WTC11 (cell line): ENCODE results near the gene TMEM86A.

Source experiments
- ETV6 ChIP-seq: sonication (generic); formaldehyde crosslinking; IDR thresholded peaks from 2 replicates; pipeline ENCODE4 v1.8.1; 2022; ENCODE audit warnings: mild to moderate bottlenecking, missing genetic modification reagents
- SP1 ChIP-seq: sonication (generic); formaldehyde crosslinking; conservative IDR thresholded peaks from 2 replicates; pipeline ENCODE4 v1.8.1; 2022; ENCODE audit warnings: missing genetic modification reagents
- TEAD4 ChIP-seq: sonication (generic); formaldehyde crosslinking; IDR thresholded peaks from 2 replicates; pipeline ENCODE4 v1.8.0; 2022; ENCODE audit warnings: mild to moderate bottlenecking, missing genetic modification reagents
- ZBTB21 ChIP-seq: sonication (generic); formaldehyde crosslinking; IDR thresholded peaks from 2 replicates; pipeline ENCODE4 v1.8.1; 2023; ENCODE audit warnings: mild to moderate bottlenecking, missing genetic modification reagents, borderline replicate concordance
- ZNF138 ChIP-seq: sonication (generic); formaldehyde crosslinking; conservative IDR thresholded peaks from 2 replicates; pipeline ENCODE4 v1.8.1; 2022; ENCODE audit warnings: mild to moderate bottlenecking, moderate library complexity, missing genetic modification reagents
- TF ChIP-seq, protein P1 (sequence below): fragments of 200-600 bp; IDR thresholded peaks from 2 replicates; pipeline ENCODE4 v1.8.0; 2022; ENCODE audit warnings: antibody characterized with exemption
- TF ChIP-seq, protein P2 (sequence below): sonication (generic); formaldehyde crosslinking; conservative IDR thresholded peaks from 2 replicates; pipeline ENCODE4 v1.8.1; 2023; ENCODE audit warnings: mild to moderate bottlenecking, low read depth, missing genetic modification reagents, moderate library complexity
- TF ChIP-seq, protein P3 (sequence below): sonication (generic); formaldehyde crosslinking; IDR thresholded peaks from 2 replicates; pipeline ENCODE4 v1.8.0; 2022; ENCODE audit warnings: missing genetic modification reagents
- TF ChIP-seq, protein P4 (sequence below): sonication (generic); formaldehyde crosslinking; IDR thresholded peaks from 2 replicates; pipeline ENCODE4 v1.8.0; 2022; ENCODE audit warnings: mild to moderate bottlenecking, missing genetic modification reagents

DNA sequence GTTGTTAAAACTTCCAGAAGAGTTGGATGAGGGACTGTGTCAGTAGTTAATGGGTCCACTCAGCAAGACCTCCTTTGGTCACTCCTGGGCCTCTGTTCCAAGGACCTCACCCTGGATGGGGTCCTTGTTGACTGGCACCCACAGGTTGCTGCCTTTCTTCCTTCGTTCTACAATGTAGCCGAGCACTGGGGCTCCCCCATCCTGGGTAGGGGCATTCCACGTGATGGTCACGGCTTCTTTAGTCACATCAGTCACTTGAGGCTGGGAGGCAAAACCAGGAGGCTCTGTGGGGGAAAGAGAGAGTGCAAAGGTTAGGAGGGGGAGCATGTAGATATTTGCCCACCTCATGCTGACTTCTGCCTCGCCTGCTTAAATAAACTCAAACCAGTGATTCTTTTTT lies 12.0 kb downstream of the TMEM86A start:
- TF ChIP-seq, protein P1, sequence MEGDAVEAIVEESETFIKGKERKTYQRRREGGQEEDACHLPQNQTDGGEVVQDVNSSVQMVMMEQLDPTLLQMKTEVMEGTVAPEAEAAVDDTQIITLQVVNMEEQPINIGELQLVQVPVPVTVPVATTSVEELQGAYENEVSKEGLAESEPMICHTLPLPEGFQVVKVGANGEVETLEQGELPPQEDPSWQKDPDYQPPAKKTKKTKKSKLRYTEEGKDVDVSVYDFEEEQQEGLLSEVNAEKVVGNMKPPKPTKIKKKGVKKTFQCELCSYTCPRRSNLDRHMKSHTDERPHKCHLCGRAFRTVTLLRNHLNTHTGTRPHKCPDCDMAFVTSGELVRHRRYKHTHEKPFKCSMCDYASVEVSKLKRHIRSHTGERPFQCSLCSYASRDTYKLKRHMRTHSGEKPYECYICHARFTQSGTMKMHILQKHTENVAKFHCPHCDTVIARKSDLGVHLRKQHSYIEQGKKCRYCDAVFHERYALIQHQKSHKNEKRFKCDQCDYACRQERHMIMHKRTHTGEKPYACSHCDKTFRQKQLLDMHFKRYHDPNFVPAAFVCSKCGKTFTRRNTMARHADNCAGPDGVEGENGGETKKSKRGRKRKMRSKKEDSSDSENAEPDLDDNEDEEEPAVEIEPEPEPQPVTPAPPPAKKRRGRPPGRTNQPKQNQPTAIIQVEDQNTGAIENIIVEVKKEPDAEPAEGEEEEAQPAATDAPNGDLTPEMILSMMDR, result no peak
- TF ChIP-seq SP1 (CRISPR knock-in tag), result no peak
- TF ChIP-seq, protein P2, sequence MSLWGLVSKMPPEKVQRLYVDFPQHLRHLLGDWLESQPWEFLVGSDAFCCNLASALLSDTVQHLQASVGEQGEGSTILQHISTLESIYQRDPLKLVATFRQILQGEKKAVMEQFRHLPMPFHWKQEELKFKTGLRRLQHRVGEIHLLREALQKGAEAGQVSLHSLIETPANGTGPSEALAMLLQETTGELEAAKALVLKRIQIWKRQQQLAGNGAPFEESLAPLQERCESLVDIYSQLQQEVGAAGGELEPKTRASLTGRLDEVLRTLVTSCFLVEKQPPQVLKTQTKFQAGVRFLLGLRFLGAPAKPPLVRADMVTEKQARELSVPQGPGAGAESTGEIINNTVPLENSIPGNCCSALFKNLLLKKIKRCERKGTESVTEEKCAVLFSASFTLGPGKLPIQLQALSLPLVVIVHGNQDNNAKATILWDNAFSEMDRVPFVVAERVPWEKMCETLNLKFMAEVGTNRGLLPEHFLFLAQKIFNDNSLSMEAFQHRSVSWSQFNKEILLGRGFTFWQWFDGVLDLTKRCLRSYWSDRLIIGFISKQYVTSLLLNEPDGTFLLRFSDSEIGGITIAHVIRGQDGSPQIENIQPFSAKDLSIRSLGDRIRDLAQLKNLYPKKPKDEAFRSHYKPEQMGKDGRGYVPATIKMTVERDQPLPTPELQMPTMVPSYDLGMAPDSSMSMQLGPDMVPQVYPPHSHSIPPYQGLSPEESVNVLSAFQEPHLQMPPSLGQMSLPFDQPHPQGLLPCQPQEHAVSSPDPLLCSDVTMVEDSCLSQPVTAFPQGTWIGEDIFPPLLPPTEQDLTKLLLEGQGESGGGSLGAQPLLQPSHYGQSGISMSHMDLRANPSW, result no peak
- TF ChIP-seq, protein P3, sequence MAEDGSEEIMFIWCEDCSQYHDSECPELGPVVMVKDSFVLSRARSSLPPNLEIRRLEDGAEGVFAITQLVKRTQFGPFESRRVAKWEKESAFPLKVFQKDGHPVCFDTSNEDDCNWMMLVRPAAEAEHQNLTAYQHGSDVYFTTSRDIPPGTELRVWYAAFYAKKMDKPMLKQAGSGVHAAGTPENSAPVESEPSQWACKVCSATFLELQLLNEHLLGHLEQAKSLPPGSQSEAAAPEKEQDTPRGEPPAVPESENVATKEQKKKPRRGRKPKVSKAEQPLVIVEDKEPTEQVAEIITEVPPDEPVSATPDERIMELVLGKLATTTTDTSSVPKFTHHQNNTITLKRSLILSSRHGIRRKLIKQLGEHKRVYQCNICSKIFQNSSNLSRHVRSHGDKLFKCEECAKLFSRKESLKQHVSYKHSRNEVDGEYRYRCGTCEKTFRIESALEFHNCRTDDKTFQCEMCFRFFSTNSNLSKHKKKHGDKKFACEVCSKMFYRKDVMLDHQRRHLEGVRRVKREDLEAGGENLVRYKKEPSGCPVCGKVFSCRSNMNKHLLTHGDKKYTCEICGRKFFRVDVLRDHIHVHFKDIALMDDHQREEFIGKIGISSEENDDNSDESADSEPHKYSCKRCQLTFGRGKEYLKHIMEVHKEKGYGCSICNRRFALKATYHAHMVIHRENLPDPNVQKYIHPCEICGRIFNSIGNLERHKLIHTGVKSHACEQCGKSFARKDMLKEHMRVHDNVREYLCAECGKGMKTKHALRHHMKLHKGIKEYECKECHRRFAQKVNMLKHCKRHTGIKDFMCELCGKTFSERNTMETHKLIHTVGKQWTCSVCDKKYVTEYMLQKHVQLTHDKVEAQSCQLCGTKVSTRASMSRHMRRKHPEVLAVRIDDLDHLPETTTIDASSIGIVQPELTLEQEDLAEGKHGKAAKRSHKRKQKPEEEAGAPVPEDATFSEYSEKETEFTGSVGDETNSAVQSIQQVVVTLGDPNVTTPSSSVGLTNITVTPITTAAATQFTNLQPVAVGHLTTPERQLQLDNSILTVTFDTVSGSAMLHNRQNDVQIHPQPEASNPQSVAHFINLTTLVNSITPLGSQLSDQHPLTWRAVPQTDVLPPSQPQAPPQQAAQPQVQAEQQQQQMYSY (CRISPR knock-in tag), result no peak
- TF ChIP-seq TEAD4, result no peak
- TF ChIP-seq ETV6 (CRISPR knock-in tag), result no peak
- no peak for TF ChIP-seq ZNF138
- TF ChIP-seq, protein P4, sequence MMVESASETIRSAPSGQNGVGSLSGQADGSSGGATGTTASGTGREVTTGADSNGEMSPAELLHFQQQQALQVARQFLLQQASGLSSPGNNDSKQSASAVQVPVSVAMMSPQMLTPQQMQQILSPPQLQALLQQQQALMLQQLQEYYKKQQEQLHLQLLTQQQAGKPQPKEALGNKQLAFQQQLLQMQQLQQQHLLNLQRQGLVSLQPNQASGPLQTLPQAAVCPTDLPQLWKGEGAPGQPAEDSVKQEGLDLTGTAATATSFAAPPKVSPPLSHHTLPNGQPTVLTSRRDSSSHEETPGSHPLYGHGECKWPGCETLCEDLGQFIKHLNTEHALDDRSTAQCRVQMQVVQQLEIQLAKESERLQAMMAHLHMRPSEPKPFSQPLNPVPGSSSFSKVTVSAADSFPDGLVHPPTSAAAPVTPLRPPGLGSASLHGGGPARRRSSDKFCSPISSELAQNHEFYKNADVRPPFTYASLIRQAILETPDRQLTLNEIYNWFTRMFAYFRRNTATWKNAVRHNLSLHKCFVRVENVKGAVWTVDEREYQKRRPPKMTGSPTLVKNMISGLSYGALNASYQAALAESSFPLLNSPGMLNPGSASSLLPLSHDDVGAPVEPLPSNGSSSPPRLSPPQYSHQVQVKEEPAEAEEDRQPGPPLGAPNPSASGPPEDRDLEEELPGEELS, result no peak
- TF ChIP-seq ZBTB21, result no peak
